Measurements from ENCODE around the gene WDR36.

The WDR36 gene

GRCh38 chr5:111169269-111169668 lies 77.1 kb downstream of the WDR36 start:
- Histone ChIP-seq H3K4me3 (replicated peaks; ENCODE audit: insufficient read depth, low read length) (no peak overlapping the region), H3K27me3 (ENCODE audit: insufficient read depth, poor library complexity, severe bottlenecking) (no peaks in the 10 kb centered on the region), H3K27ac (replicated peaks) (no peak overlapping the region)
- no peak for DNase-seq (ENCODE audit: low read depth in 1 of 2, low spot score in 1 of 2)
- no peak for TF ChIP-seq SPI1 (IDR thresholded peaks at IDR 0.05; ENCODE audit: borderline replicate concordance, low read depth)
- TF ChIP-seq CTCF (IDR thresholded peaks at IDR 0.05; ENCODE audit: insufficient read depth, low read length) = no peak
- TF ChIP-seq REST (IDR thresholded peaks at IDR 0.05; ENCODE audit: insufficient replicate concordance, low read depth) = no peak
- TF ChIP-seq POLR2AphosphoS5 (IDR thresholded peaks at IDR 0.05; ENCODE audit: low read depth) = no peak
- TF ChIP-seq GABPA (IDR thresholded peaks at IDR 0.05; ENCODE audit: low read depth) = no peak

- TF ChIP-seq POLR2AphosphoS5 (IDR thresholded peaks at IDR 0.05; ENCODE audit: low read depth) = no peak
- no peak for TF ChIP-seq REST (IDR thresholded peaks at IDR 0.05; ENCODE audit: insufficient replicate concordance, low read depth)
- no peak for TF ChIP-seq SPI1 (IDR thresholded peaks at IDR 0.05; ENCODE audit: borderline replicate concordance, low read depth)
- no peak for TF ChIP-seq GABPA (IDR thresholded peaks at IDR 0.05; ENCODE audit: low read depth)
- TF ChIP-seq CTCF (IDR thresholded peaks at IDR 0.05; ENCODE audit: insufficient read depth, low read length) = no peak
- H3K4me3 ChIP-seq (replicated peaks; ENCODE audit: insufficient read depth, low read length) = no peak overlapping the region
- DNase-seq (ENCODE audit: low read depth in 1 of 2, low spot score in 1 of 2) = no peak
Observed at GRCh38 chr5:111170279-111170678, 78.1 kb downstream of the WDR36 start.

GRCh38 chr5:111172504-111172903 lies 80.4 kb downstream of the WDR36 start:
- no peak for DNase-seq (ENCODE audit: low read depth in 1 of 2, low spot score in 1 of 2)
- no peaks in the 10 kb centered on the region for H3K27me3 ChIP-seq (ENCODE audit: insufficient read depth, poor library complexity, severe bottlenecking)
- no peak overlapping the region for H3K4me3 ChIP-seq (replicated peaks; ENCODE audit: insufficient read depth, low read length)
- no peak for TF ChIP-seq CTCF (IDR thresholded peaks at IDR 0.05; ENCODE audit: insufficient read depth, low read length)
- TF ChIP-seq GABPA (IDR thresholded peaks at IDR 0.05; ENCODE audit: low read depth) = no peak
- TF ChIP-seq POLR2AphosphoS5 (IDR thresholded peaks at IDR 0.05; ENCODE audit: low read depth) = no peak
- TF ChIP-seq REST (IDR thresholded peaks at IDR 0.05; ENCODE audit: insufficient replicate concordance, low read depth) = no peak
- TF ChIP-seq SPI1 (IDR thresholded peaks at IDR 0.05; ENCODE audit: borderline replicate concordance, low read depth) = no peak
- no peak overlapping the region for H3K27ac ChIP-seq (replicated peaks)

More at GRCh38 chr5:111170279-111170678, 78.1 kb downstream of the WDR36 start:
- no peak overlapping the region for H3K27ac ChIP-seq (replicated peaks)
- no peaks in the 10 kb centered on the region for H3K27me3 ChIP-seq (ENCODE audit: insufficient read depth, poor library complexity, severe bottlenecking)

Data from HL-60 (cell line).